SK-N-SH treated with all-trans-retinoic acid at 6 μM for 48 hours (cell line): ENCODE results near the gene GID8.
A peak's percentile ranks its signal among the peaks of the same experiment; 100 is the strongest.

Experiments used
- ATAC-seq: fragments of 200-7000 bp; cut with Tn5 transposase; 3 replicates; pipeline ENCODE4 v1.9.1; 2020; ENCODE audit warnings: mild to moderate bottlenecking, moderate library complexity
- ARNTL ChIP-seq: fragments of 450-650 bp; formaldehyde crosslinking; IDR thresholded peaks from 2 replicates; pipeline ENCODE4 v1.5.0; 2020; ENCODE audit warnings: low read depth, mild to moderate bottlenecking, moderate library complexity, borderline replicate concordance
- CREB5 ChIP-seq: fragments of 250-450 bp; sonication (Bioruptor Pico); IDR thresholded peaks from 2 replicates; pipeline ENCODE4 v1.5.1; 2020; ENCODE audit warnings: low read depth, mild to moderate bottlenecking, moderate library complexity
- CSDC2 ChIP-seq: fragments of 250-450 bp; sonication (Bioruptor Pico); IDR thresholded peaks from 2 replicates; pipeline ENCODE4 v1.5.0; 2020; ENCODE audit warnings: mild to moderate bottlenecking, moderate library complexity
- ESRRG ChIP-seq: fragments of 250-450 bp; sonication (Bioruptor Pico); IDR thresholded peaks from 2 replicates; pipeline ENCODE4 v1.6.1; 2021; ENCODE audit warnings: mild to moderate bottlenecking
- GLIS3 ChIP-seq: fragments of 250-450 bp; sonication (Bioruptor Pico); IDR thresholded peaks from 2 replicates; pipeline ENCODE4 v1.5.0; 2020; ENCODE audit warnings: mild to moderate bottlenecking, moderate library complexity
- ISL1 ChIP-seq: fragments of 250-450 bp; sonication (Bioruptor Pico); IDR thresholded peaks from 2 replicates; pipeline ENCODE4 v2.1.2; 2022; ENCODE audit warnings: mild to moderate bottlenecking, moderate library complexity
- OSR1 ChIP-seq: fragments of 250-450 bp; sonication (Bioruptor Pico); IDR thresholded peaks from 2 replicates; pipeline ENCODE4 v1.8.0; 2022; ENCODE audit warnings: moderate library complexity, mild to moderate bottlenecking, inconsistent platforms
- PATZ1 ChIP-seq: fragments of 250-450 bp; sonication (Bioruptor Pico); IDR thresholded peaks from 2 replicates; pipeline ENCODE4 v1.8.0; 2020; ENCODE audit warnings: mild to moderate bottlenecking, moderate library complexity, borderline replicate concordance
- RARB ChIP-seq: fragments of 250-450 bp; sonication (Bioruptor Pico); IDR thresholded peaks from 2 replicates; pipeline ENCODE4 v1.8.0; 2021; ENCODE audit warnings: mild to moderate bottlenecking, moderate library complexity
- SNAI2 ChIP-seq: fragments of 250-450 bp; sonication (Bioruptor Pico); IDR thresholded peaks from 2 replicates; pipeline ENCODE4 v1.5.0; 2020; ENCODE audit warnings: mild to moderate bottlenecking, moderate library complexity
- TCF4 ChIP-seq: fragments of 250-450 bp; sonication (Bioruptor Pico); IDR thresholded peaks from 2 replicates; pipeline ENCODE4 v1.8.0; 2021; ENCODE audit warnings: mild to moderate bottlenecking, moderate library complexity, borderline replicate concordance
- TOX ChIP-seq: fragments of 250-450 bp; sonication (Bioruptor Pico); IDR thresholded peaks from 2 replicates; pipeline ENCODE4 v1.8.0; 2021; ENCODE audit warnings: mild to moderate bottlenecking, moderate library complexity, borderline replicate concordance
- ZC3H10 ChIP-seq: fragments of 250-450 bp; sonication (Bioruptor Pico); IDR thresholded peaks from 2 replicates; pipeline ENCODE4 v1.5.1; 2021; ENCODE audit warnings: mild to moderate bottlenecking, moderate library complexity
- ZFP3 ChIP-seq: fragments of 250-450 bp; sonication (Bioruptor Pico); IDR thresholded peaks from 2 replicates; pipeline ENCODE4 v1.5.0; 2020; ENCODE audit warnings: mild to moderate bottlenecking, moderate library complexity
- ZFP30 ChIP-seq: fragments of 450-650 bp; formaldehyde crosslinking; IDR thresholded peaks from 2 replicates; pipeline ENCODE4 v1.5.0; 2022; ENCODE audit warnings: mild to moderate bottlenecking, moderate library complexity
- ZNF565 ChIP-seq: fragments of 450-650 bp; formaldehyde crosslinking; conservative IDR thresholded peaks from 2 replicates; pipeline ENCODE4 v1.5.0; 2020; ENCODE audit warnings: low read depth, mild to moderate bottlenecking, moderate library complexity
- ZNF70 ChIP-seq: fragments of 450-650 bp; formaldehyde crosslinking; IDR thresholded peaks from 2 replicates; pipeline ENCODE4 v1.5.0; 2020; ENCODE audit warnings: mild to moderate bottlenecking, moderate library complexity
- ZNF8 ChIP-seq: fragments of 450-650 bp; formaldehyde crosslinking; IDR thresholded peaks from 2 replicates; pipeline ENCODE4 v1.5.0; 2020; ENCODE audit warnings: mild to moderate bottlenecking, moderate library complexity
- TF ChIP-seq, protein P1 (sequence below): fragments of 250-450 bp; sonication (Bioruptor Pico); IDR thresholded peaks from 2 replicates; pipeline ENCODE4 v1.5.1; 2021; ENCODE audit warnings: mild to moderate bottlenecking, moderate library complexity
- TF ChIP-seq, protein P2 (sequence below): fragments of 250-450 bp; sonication (Bioruptor Pico); IDR thresholded peaks from 2 replicates; pipeline ENCODE4 v1.5.0; 2020; ENCODE audit warnings: mild to moderate bottlenecking, moderate library complexity

Gene GID8

GRCh38 chr20:62925076-62925419 lies 12.9 kb upstream of the GID8 start (continued):
- TF ChIP-seq TCF4 (CRISPR knock-in tag) (no peak), ZNF8 (CRISPR knock-in tag) (no peak), ARNTL (CRISPR knock-in tag) (no peak), ISL1 (CRISPR knock-in tag) (no peak), CSDC2 (CRISPR knock-in tag) (no peak), OSR1 (CRISPR knock-in tag) (no peak)

DNA sequence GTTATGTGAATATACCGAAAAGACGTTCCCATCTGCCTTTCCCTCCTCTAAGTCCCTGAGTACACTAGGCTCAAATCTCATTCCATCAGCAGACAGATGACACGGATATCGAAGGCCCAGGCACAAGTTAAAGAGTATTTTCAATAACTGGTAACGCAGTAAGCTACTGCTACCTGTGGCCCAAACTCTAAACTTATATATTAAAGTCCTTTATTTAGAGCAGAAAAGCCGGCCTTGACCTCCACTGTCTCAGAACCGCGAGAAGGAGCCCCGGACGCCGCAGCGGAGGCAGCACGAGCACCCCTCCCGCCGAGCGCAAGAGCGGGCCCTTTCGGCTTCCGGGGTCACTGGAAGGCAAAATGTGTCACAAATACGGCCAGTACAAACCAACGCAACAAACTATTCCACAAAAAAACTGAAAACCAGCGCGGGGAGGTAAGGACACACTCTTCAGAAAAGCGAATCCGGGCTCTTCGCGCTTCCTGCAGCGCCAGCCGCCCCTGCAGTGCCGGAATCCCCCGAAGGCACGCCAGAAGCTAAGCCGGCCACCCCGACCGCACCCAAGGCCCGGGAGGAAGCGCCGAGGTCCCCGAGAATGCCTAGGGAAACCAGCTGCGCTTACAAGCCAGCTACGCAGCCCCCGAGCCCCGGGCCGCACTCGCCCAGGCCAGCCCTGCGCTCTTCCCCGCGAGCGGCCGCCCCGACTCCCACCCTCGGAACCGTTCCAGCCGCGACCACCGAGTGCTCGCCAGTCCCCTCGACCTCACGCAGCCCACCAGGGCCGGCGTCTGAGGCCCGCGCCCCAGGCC lies 12.3 kb upstream of the GID8 start:
- TF ChIP-seq ISL1 (CRISPR knock-in tag) (no peak), ARNTL (CRISPR knock-in tag) (no peak), ZFP30 (CRISPR knock-in tag) (no peak), ESRRG (CRISPR knock-in tag) (no peak), TOX (CRISPR knock-in tag) (no peak), SNAI2 (no peak), CREB5 (CRISPR knock-in tag) (no peak), OSR1 (CRISPR knock-in tag) (no peak), ZFP3 (no peak)
- TF ChIP-seq, protein P1, sequence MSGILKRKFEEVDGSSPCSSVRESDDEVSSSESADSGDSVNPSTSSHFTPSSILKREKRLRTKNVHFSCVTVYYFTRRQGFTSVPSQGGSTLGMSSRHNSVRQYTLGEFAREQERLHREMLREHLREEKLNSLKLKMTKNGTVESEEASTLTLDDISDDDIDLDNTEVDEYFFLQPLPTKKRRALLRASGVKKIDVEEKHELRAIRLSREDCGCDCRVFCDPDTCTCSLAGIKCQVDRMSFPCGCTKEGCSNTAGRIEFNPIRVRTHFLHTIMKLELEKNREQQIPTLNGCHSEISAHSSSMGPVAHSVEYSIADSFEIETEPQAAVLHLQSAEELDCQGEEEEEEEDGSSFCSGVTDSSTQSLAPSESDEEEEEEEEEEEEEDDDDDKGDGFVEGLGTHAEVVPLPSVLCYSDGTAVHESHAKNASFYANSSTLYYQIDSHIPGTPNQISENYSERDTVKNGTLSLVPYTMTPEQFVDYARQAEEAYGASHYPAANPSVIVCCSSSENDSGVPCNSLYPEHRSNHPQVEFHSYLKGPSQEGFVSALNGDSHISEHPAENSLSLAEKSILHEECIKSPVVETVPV = no peak
- TF ChIP-seq, all 23 proteins: peak for 0
- peak; percentile 6 for ATAC-seq

DNA sequence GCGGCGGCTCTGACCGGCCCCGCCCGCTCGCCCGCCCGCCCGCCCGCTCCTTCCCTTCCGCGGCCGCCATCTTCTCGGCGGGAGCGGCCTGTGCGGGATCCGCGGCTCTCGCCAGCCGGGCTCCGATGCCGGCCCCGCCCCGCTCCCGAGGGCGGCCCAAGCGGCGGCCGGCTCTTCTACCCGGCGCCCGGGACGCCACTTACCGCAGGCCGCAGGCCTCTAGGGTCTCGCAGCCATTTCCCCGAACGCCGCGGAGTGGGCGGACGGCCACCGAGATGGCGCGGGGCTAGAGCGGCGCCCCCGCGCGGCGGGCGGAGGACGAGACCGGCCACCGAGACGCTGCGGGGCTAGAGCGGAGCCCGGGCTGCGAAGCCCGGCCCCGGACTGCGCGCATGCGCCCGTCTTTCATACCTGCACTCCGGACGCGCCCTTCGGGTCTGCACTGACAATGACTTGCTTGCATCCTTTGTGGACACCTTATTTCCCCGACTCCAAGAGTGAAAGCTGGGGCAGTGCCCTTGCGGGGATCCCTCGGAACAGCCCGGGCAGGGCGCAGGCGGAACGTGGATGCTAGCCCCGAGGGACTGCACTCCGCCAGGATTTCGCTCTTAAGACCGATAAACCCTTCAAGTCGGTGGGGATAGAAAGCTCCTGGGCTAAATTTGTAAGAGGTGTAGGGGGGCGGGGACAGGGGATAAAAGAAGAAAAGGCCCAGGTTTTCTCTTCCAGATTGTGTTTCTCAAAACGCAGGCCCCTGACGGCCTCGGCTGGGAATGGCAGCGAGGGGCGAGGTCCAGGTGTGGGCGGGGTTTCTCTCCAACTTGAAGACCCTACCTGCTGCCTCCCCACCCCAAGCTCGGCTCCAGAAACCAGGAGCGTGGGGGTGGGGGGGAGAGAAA lies 11.5 kb upstream of the GID8 start, which contains the start of gene DIDO1:
Gene DIDO1, minus strand, starts transcription at position 277 of the 899 bp plus-strand sequence.
- TF ChIP-seq OSR1 (CRISPR knock-in tag) = no peak
- ATAC-seq = peak; percentile 91

GRCh38 chr20:62927128-62927705 lies 10.7 kb upstream of the GID8 start:
- ATAC-seq = no peak
- TF ChIP-seq OSR1 (CRISPR knock-in tag) = no peak
- no peak for TF ChIP-seq RARB (CRISPR knock-in tag)
- no peak for TF ChIP-seq GLIS3 (CRISPR knock-in tag)
- TF ChIP-seq ZC3H10 (CRISPR knock-in tag) = no peak
- TF ChIP-seq, protein P1 = no peak
- TF ChIP-seq CSDC2 (CRISPR knock-in tag) = no peak
- no peak for TF ChIP-seq CREB5 (CRISPR knock-in tag)
- no peak for TF ChIP-seq ZFP3

GRCh38 chr20:62928246-62928939 lies 9.6 kb upstream of the GID8 start:
- no peak for ATAC-seq
- no peak for TF ChIP-seq SNAI2
- TF ChIP-seq PATZ1 = no peak
- no peak for TF ChIP-seq ARNTL (CRISPR knock-in tag)
- TF ChIP-seq, protein P2, sequence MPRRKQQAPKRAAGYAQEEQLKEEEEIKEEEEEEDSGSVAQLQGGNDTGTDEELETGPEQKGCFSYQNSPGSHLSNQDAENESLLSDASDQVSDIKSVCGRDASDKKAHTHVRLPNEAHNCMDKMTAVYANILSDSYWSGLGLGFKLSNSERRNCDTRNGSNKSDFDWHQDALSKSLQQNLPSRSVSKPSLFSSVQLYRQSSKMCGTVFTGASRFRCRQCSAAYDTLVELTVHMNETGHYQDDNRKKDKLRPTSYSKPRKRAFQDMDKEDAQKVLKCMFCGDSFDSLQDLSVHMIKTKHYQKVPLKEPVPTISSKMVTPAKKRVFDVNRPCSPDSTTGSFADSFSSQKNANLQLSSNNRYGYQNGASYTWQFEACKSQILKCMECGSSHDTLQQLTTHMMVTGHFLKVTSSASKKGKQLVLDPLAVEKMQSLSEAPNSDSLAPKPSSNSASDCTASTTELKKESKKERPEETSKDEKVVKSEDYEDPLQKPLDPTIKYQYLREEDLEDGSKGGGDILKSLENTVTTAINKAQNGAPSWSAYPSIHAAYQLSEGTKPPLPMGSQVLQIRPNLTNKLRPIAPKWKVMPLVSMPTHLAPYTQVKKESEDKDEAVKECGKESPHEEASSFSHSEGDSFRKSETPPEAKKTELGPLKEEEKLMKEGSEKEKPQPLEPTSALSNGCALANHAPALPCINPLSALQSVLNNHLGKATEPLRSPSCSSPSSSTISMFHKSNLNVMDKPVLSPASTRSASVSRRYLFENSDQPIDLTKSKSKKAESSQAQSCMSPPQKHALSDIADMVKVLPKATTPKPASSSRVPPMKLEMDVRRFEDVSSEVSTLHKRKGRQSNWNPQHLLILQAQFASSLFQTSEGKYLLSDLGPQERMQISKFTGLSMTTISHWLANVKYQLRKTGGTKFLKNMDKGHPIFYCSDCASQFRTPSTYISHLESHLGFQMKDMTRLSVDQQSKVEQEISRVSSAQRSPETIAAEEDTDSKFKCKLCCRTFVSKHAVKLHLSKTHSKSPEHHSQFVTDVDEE (CRISPR knock-in tag) = no peak
- no peak for TF ChIP-seq ISL1 (CRISPR knock-in tag)
- TF ChIP-seq ZNF565 (CRISPR knock-in tag) = no peak
- TF ChIP-seq ZFP30 (CRISPR knock-in tag) = no peak
- TF ChIP-seq RARB (CRISPR knock-in tag) = no peak
- no peak for TF ChIP-seq ZNF70
- TF ChIP-seq CSDC2 (CRISPR knock-in tag) = no peak
- TF ChIP-seq ESRRG (CRISPR knock-in tag) = no peak
